GM21367 (cell line): ENCODE results near the gene MORN5.

ENCODE experiments used
- ATAC-seq: cut with Tn5 transposase; IDR thresholded peaks from one replicate; pipeline ENCODE4 v1.9.1; 2021; ENCODE audit not compliant: unreplicated experiment

MORN5 gene

DNA sequence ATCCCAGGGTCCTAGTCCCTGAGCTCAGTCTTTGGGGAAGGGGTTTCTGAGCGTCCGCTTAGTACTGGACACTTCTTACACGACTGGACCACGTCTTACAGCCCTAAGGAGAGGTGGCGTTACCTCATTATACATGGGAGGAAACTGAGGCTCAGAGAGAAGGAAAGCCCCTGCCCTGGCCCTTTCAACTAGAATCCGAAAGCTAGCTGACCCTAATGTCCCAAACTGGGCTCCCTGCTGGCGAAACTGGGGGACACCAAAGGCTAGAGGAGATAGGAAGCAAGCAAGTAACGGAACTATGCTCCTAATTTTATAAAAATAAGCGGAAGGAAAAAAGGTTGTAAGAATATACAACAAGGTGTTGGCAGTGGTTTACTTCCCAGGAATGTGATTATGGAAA is 54.8 kb downstream of the MORN5 start:
- no peak for ATAC-seq

DNA sequence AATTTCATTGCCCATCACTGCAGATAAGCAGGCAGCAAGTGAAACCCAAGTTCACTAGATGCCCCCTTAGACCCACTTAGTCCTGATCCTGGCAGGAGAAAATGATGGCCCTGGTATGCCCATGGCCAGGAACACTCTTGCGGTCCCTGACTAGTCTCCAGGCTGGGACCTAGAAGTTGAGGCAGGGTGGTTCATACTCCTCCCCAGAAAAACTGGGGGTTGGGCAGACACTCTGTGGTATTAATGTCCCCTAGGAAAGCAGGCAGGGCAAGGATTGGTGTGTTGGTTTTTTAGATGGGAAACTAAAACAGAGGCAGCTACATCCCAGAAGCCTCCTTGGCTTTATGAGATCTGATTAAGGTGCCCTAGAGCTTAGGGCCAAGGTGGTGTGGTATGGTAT is 56.0 kb downstream of the MORN5 start:
- ATAC-seq: no peak

DNA sequence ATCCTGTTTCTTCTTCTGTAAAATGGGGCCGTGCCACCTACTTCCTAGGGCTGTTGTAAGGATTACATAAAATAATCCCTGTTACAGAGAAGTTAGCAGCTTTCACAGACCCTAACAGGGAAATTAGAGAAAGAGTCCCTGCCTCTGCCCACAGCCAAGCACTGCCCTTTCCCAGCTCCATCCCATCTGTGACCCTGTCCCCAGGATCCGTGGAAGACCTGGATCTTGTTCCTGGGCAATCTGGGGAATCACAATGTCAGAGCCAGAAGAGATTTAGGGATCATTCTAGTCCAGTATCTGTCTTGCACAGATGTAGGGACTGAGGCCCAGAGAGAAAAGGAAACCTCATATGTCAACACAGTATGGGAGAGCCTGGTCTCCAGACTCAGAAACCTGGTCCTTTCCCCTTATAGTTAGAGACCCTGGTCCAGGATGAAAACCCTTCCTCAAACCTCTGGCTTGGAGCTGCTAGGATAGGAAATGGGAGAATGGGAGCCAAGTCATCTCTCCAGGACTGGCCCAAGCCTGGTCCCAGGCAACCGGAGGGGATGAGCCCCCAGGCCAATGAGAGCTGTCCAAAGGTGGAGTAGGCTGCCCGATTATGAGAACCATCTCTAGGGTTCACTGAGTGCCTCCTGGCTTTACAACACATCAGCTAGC is 56.6 kb downstream of the MORN5 start:
- no peak for ATAC-seq

DNA sequence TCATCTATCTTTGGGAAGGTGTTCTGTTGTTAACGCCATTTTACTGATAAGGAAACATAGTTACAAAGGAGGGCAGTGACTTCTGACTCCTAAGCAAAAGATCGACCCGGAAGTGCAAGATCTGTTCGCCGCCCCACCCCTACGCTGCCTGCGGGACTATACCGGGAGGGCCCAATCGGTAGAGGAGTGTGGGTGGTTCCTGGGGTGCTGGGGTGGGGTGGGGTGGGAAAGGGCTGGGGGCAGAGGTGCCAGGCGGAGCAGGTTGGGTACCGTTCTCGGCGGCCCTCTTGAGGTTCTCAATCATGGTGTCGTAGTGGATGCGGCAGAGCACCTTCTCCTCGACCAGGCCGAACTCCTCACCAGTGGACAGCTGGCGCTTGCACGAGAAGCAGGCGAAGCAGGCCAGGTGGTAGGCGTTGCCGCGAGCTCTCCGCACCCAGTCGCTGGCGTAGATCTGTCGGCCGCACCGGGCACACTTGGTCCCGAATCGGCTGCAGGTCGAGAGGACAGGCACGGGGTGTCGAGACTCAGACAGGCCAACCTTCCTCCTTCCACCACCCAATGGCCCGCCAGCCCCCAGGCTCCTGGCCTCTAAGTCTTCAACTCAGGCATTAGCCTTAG is 57.2 kb downstream of the MORN5 start:
- ATAC-seq: no peak

DNA sequence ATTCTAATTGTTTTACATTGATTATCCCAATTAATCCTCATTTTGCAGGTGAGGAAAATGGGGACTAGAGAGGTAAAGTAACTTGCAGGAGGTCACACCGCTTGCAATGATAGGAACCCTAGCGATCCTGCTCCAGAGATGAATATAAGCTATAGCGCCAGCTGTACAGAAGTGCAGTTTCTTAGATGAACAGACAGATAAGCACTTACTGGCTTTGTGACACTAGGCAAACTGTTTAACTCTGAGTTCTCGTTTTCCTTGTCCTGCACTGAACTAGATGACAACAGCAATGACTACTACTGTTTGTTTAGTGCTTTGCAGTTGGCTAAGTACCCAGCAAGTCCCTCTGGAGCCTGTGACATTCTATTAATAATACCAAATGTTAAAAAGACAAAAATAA is 57.9 kb downstream of the MORN5 start:
- ATAC-seq: no peak

DNA sequence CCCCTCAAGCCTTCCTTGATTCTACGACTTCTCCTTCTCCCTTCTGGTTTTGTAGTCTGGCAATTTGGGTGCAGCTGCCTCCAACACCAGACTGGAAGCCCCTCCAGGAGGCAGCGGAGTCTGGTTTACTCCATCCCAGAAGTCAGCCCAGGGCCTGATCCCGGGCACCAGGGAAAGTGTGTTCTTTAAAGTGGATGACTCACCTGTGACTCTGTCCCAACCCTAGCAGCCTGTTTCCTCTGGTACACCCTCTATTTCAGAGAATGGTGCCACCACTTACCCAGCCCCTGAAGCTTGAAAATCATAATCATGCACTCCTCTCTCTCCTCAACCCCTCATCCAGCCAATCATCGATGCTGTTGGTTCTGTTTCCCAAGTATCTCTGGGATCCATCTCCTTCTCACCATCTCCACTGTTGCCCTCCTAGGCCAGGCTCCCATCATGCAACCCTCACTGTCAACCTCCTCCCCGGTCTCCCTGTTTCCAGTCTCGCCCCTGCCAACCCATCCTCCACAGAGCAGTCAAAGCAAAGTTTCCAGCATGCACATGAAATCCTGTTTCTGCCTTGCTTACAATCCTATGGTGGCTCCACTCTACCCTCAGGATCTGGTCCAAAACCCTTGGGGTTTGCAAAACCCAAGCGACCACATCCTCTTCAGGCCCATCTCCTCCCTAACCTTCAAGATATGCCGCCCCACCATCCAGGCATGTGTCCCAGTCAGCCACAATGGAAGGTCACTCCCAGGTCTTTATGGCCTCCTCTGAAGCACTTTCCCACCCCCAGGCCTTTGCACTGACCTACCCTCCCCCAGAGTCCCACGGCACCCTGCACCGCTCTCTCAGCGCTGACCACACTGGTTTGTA is 58.6 kb downstream of the MORN5 start:
- ATAC-seq: no peak

DNA sequence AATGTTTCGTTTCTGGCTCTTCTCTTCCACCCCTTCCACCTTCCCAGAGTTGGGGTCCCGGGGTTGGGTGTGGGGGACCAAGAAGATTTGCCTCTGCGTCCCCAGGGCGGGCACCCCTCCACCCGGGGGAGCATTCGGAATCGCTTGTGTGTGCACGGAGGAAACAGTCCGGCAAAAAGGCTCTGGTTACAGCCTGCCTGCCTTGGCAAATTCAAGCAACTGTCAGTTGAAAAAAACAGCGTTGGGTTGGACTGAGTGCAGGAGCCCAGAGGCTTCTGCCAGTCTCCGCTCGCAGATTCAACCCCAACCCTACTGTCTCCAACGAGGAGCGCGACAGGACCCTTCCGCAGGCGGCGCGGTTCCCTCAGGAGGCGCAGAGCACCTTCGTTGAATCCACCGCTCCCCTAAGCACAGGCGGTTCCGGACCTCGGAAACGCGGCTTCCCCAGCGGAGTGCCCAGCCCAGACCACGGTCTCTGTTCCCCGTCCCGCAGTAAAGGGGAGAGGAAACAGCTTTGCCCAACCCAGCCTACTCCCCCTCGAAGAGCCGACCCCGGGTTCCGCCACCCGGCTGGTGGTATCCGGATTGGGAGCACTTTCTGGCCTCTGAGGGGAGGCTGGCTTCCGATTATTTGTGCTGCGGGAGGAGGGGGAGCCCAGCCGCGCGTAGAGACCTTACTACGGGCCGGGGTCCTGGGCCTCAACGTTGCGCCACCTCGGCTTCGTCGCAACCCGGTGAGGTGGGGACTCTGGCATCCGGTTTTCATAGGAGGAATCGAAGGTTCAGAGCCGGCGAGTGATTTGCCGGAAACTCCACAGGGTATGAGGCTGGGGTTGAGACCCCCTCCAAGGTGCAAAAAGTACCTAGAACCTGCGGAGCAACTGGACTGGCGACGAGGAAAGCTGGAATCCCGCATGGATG is 59.5 kb downstream of the MORN5 start:
- no peak for ATAC-seq

DNA sequence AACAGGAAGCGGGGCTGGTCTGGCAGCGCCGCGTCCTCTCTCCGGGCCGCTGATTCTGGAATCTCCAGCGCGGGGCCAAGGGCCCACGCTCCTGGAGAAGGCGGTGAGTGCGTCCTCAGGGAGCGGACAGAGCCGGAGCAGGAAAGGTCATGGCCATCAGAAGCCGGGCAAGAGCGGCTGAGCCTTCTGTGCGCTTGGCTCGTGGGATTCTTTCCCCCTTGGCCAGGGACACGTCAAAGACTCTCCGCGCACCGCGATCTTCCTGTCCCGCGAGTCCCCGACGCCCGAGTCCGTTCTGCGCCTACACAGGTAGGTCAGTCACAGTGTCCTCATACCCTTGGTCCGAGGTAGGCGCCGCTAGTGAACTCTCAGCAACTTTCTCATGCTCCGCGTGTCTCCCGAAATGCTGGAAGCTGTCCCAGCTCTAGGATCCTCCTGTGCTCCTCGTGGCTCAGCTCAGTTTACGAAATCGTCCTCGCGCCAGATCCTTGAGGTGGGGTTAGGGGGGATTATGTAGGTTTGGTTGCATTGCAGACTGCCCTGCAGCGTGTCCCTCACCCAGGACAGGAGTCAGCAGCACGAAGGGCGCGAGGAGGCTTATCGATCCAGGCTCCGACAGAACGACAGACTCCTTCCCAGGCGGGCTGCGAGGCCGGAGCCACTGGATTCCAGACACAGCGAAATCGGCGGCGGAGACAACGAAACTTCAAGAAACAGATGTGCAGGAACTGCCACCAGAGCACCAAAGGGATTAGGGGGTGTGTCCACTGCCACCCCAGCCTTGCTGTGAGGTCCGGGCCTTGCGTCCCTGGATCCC is 60.4 kb downstream of the MORN5 start:
- ATAC-seq: no peak

DNA sequence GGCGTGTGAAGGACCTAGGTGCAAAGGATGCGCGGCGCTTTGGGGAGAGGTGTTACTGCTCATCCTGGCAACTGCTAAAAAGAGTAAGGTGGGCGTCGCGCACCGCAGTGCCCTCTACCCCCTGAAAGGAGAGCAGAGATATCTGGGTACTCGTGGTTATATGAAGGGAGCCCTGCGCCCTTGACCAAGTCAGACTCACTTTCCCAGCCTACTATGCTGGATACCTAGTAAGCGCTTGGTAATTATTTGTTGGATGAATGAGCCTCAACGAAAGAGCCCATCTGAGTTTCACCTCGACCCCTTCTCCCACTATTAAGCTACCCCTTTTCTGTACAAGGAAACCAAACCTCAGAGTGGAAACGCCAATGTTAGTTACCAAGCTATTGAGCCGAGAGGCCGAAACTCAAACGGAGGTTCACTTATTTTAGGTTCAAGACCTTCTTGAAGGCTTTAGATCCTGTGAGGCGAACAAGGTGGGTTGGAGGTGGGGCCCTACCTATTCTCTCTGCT is 61.0 kb downstream of the MORN5 start:
- no peak for ATAC-seq

DNA sequence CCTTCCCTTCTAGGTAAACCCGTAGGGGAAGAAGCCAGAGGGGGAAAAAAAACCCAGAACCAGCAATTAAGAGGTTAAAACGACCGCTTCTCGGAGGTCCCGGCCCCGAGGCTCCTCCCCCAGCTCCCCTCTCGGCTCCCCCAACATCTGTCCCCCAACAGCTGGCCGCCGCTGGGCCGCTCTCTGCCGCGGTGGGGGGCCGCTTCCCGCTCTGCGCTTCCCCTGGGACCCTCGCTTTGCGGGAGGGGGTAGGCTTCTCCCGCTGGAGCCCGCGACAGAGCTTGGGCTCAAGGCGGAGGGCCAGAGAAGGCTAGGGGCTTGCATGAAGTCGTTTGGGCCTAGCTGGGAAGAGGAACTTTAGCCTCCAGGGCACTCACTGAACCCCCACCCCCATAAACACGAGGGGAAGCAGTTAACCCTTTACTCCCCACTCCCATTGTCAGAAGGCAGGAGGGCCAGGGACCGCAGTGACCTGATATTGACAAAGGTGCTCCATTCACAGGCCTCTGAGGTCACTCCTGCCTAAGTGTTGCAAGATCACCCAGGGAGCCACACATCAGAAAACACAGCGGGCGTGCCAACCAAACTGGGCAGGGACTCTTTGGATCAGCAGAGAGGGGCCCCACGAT is 61.6 kb downstream of the MORN5 start:
- no peak for ATAC-seq

DNA sequence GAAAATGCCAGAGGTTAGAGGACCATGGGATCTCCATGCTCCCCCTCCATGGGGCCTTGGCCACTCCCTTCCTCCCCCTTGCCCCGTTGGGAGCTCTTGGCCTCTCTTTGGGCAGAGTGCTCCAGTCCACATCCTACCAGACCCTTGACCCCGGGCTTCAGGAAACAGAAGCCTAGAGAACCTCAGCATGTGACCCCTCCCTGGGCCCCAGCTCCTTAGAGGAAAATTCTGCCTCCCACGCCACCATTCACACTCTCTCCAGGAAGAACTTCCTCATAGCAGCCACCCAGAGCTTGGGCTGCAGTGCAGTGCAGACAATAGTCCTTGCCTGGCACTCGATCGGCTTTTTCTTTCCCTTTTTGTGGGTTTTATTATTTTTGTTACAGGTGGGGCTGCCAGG is 63.1 kb downstream of the MORN5 start:
- no peak for ATAC-seq

DNA sequence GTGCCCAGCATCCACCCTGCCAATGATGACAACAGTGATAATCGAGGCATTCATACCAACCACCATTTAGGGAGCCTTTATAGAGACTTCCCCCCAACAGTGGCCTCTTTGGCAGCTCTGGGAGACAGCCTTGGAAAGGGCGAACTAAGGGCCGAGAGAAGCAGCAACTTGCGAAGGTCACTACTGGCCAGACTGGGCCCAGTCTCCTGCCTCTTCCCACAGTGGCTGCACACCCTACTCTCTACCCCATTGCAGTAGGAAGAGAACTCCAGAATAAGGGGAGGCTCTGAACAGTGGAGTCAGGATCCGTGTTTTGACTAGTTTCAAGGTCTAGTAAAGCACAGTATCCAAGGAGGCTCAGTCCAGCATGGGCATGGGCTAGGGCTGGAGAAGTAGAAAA is 63.7 kb downstream of the MORN5 start:
- no peak for ATAC-seq

DNA sequence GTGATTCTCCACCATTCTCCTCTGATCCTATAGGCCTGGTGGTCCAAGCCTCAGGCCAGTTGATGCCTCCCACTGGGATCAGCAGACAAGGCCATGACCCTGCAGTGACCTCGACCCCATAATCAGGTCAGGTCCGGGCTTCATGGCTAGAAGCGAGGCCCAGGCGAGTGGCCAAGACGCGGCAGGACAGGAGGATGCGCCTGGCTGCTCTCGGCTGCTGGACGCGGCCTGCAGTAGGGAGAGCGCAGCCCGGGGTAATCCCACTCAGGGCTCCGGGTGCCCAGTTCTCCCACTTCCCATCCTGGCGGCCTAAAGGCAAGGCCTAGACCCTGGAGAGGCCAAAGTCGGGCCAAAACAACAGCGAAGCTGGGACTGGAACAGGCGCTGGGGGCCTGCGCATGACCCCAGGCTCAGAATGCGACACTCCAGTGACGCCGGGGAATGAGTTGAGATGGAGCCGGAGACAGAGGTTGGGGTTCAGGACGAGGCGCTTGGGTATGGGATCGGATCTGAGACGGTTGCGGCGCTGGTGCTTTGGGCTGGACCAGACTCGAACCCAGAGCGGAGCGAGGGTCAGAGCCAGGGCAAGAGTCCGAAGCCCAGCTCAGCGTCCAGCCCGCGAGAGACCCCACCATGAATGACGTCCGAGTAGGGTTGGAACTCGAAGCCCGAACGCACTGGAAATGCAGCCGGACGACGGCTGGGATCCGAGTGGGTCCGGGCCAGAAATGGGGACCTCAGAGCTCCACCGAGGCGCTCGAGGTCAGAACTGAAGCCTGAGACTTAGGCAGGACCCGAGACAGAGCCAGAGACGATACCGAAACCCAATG is 65.8 kb downstream of the MORN5 start:
- no peak for ATAC-seq

DNA sequence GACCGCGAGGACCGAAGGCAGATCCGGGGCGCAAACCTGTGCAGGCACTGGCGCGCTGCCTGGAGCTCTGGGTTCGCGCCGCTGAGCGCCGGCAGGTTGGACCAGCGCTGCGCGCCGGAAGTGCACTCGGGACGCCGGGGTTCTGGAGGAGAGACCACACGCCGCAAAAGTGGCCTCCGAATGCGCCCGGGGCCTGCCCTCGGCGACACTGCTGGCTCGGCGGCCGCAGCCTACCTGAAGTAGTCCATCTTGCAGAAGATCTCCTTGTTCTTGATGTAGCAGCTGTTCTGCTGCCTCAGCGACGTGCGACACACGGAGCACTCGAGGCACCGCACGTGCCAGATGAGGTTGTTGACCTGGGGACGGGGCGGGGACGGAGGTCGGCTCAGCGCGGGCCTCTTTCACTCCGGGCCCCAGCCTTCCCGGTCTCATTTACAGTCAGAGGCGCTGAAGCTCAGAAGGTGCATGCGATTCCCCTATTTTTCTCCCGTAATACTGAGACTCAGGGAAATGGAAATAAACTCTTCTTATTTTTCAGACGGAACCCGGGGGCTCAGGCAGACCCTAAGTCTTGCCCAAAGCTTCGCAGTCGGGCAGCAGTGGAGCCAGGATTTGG is 66.5 kb downstream of the MORN5 start:
- ATAC-seq: no peak

DNA sequence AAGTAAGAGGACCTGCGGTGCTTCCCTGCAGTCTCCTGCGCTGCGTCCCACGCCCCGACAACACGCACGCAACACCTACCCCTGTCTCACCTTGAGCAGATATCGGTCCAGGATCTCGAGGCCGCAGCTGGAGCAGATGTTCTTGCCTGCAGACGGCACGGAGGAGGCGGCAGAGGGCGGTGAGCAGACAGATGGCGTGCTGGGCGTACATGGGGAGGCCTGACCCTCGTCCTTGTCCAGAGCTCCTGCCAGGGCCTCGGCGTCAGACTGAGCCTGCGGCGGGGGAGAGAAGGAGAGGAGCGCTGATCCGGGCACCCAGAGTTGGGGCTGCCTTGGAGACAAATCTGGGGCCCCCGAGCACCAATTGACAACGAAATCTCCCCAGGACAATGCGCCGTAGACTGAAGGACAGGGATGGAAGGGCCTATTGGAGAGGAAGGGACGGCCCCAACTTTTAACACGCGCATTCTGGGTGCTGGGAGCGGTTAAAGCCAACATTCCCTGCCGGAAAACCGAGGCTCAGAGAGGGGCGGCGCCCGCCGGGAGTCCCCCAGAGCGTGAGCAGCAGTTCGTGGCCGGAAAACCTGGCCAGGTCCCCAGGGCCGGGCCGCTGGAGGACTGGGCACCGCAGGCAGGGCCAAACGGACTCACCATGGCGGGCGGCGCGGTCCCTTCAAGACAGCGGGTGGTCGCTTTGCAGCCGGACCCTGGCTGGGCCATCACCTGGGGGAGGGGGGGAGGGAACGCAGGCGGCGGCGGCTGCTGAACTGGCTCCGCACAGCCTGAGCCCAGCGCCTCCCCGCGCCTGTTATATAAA is 67.3 kb downstream of the MORN5 start:
- ATAC-seq: no peak

DNA sequence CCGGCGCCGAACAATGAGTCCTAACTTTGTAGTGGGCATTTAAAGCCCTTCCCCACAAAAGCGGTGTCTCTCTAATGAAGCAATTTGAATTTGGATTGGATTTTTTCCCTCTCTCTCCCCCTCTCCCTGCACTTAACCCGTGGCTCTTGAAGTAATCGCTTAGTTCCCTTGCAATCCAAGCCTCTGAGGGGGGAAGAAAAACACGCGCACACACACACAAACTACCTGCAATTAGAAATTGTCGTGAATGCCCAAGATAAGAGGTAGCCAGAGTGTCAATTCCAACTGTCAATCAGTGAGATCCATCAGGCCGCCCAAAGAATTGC is 67.8 kb downstream of the MORN5 start:
- ATAC-seq: no peak

DNA sequence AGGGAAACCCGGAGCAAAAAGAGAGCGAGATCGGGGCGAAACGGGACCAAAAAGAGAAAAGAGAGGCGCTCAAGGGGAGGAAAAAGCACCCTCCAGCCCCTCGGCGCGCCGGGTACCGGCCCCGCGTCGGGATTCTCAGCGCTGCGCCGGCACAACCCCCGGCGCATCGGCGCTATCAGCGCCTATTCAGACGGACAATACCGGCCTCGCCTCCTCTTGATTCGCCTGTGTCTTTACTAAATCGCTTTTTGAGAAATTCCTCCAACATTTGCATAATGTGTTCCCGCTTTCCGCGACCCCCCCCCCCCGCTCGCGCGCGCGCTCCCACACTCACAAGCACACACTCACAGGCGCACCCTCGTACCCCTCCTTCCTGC is 68.5 kb downstream of the MORN5 start:
- no peak for ATAC-seq
